ENCODE results near the gene CDCP1.

- TF ChIP-seq CTCF (conservative IDR thresholded peaks at IDR 0.05; ENCODE audit: low read depth, low read length) (no peak), EZH2 (IDR thresholded peaks at IDR 0.05; ENCODE audit: borderline replicate concordance, low read depth, low read length, poor library complexity, severe bottlenecking) (no peak)
These were observed 111.4 kb downstream of the CDCP1 start for GRCh38 chr3:45034612-45035252.
